Epithelial cell of alveolus of lung (primary cell): ENCODE measurements around the gene ABHD5. TPM values are rescaled to one million over a fixed set of nuclear protein-coding genes. Genes with fewer than 3 reads are reported as not detected.

ENCODE experiments used
- total RNA-seq: library from RNA; depleted of rRNA; stranded (reverse); fragments of >200 nt; gene quantifications from 2 replicates; pipeline ENCODE4 v1.2.1, GENCODE V29; 2015

Gene ABHD5
- 13.1 and 19.7 TPM in 2 replicates for total RNA-seq

DNA sequence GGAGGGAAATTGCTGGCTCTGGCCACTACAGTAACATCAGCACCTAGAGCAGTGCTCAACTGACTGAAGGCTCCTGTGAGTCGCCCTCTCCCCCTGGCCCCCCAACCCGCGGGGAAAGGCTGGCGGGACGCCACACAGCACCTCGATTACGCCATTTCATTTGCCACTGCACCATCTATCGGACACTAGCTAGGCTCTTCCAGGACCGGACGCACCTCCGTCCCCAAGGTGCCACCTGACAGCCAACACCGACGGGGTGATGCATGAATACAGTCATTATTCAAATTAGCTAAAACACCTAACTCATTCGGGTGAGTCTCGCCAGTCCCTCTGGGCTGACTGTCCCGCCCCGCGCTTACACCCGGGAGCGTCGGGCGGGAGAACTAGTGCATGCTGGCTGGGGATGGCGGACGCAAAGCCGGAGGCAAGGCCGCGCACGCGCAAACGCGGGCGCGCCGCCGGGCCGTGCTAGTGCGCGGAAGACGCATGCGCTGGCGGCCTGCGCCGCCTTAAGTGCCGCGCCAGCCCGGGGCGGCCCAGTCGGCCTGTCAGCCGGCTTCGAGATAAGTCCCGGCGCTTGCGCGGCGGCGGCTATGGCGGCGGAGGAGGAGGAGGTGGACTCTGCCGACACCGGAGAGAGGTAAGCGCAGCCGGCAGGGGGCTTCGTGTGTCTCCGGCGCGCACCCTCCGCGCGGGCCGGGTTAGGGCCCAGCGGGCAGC lies at the start of gene ABHD5:
ABHD5 (plus strand) TSS at position 539 of the 720 bp plus-strand sequence; CDS start at position 594, 55 bp downstream.

Other genes with a start within 250 kb of the ABHD5 start
- 16.0 and 32.5 TPM in 2 replicates for gene ANO10, start 68.9 kb upstream of the ABHD5 start, total RNA-seq